ENCODE measurements around the gene MC2R. TPM values are rescaled to one million over a fixed set of nuclear protein-coding genes. Genes with fewer than 3 reads are reported as not detected.

MC2R gene
- total and polyA plus RNA-seq, 10 of the 15 experiments (the other 5 are each of a cell fraction or from before 2014, with no cell fraction given), result 0.15 TPM; not detected in 9

DNA sequence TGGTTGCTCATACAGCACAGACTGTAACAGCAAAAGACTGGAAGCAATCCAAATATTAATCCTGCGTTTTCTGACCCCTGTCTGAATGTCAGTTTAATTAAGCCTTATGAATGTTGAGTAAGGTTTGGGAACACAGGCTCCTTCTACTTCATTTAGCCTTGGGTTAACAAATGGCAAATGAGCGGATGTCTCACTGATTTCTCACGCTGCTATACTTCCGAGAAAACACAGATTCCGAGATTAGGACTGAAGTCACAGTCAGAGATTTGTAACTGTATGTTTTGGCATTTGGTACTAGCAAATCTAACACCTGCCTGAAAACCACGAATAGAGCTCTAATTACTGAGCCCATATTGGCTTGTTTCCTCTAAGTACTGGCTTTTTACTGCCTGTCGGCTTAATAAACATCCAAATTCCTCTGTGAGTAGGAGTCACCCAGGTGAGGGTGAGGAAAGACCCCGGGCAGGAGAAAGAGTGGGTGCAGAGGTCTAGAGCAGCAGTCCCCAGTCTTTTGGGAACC, 80.8 kb downstream of the MC2R start:
- no peak overlapping the region for H3K9ac ChIP-seq (ENCODE audit: control insufficient read depth, insufficient read depth, low read length)
- no peaks in the 10 kb centered on the region for H4K20me1 ChIP-seq (ENCODE audit: control insufficient read depth, insufficient read depth)
- ChIA-PET CTCF (interaction anchor here (1.2 kb wide), 1 partner anchor 252 kb away, joined by 3 read pairs; no protein-coding TSS in a partner anchor), RAD21 (ENCODE audit: unreplicated experiment) (no interaction called here), POLR2A (no interaction called here), SMC1A (ENCODE audit: uncharacterized antibody, unreplicated experiment) (no interaction called here)
- DNase-seq (ENCODE audit: low read depth, low spot score) (no peak), ATAC-seq (no peak), FAIRE-seq (no peak)
- no peak overlapping the region for H3K4me2 ChIP-seq (ENCODE audit: control insufficient read depth, insufficient read depth)
- no TSS peak for BruUV-seq (replicated peaks)
- no peaks in the 10 kb centered on the region for H3K9me3 ChIP-seq (replicated peaks; ENCODE audit: control insufficient read depth, insufficient read depth, low read length)
- in situ Hi-C loops (cut with MboI), result loop anchor here (5.0 kb wide), 1 partner anchor 253 kb away; no protein-coding TSS in a partner anchor
- H3K27ac ChIP-seq (ENCODE audit: control insufficient read depth, insufficient read depth), result no peak overlapping the region
- no peaks in the 10 kb centered on the region for H3K36me3 ChIP-seq (ENCODE audit: control insufficient read depth in 2 of 2, insufficient read depth in 2 of 2, low read length in 1 of 2)
- no peak overlapping the region for H3K4me3 ChIP-seq
- H3K79me2 ChIP-seq (ENCODE audit: control insufficient read depth, insufficient read depth, low read length), result no peaks in the 10 kb centered on the region
- TF ChIP-seq PAX5 (IDR thresholded peaks at IDR 0.05; ENCODE audit: borderline replicate concordance, low read depth, low read length), result no peak
- TF ChIP-seq HDGF (IDR thresholded peaks at IDR 0.05), result no peak
- WGBS (ENCODE audit: insufficient coverage, insufficient replicate concordance, low lambda C conversion rate, missing lambda C conversion rate), result 33% methylated on average over 8 of the region's 8 CpGs
- H3K4me1 ChIP-seq (ENCODE audit: control insufficient read depth, insufficient read depth, low read length), result no peaks in the 10 kb centered on the region
- intact Hi-C loops (cut with micrococcal nuclease; ENCODE audit: unreplicated experiment), result no loop called here
- H3K27me3 ChIP-seq (replicated peaks in 1 of 2; ENCODE audit: control insufficient read depth in 2 of 2, insufficient read depth in 2 of 2, low read length in 1 of 2), result no peaks in the 10 kb centered on the region
- no peak overlapping the region for H2AFZ ChIP-seq (ENCODE audit: control insufficient read depth, low read depth, low read length)

Other genes with a start within 250 kb of the MC2R start
- 14.5 and 20.0 TPM in 2 replicates for gene FAM210A, start 189.0 kb downstream of the MC2R start, total RNA-seq (2014; rRNA removed)
- 14.2 and 15.8 TPM in 2 replicates for gene FAM210A, start 189.0 kb downstream of the MC2R start, total RNA-seq (2014; rRNA removed; fragmentation: Illumina TruSeq; extraction: Trizol)
- gene FAM210A, start 189.0 kb downstream of the MC2R start, total RNA-seq (2021), result 20.0 and 21.9 TPM in 2 replicates
- gene FAM210A, start 189.0 kb downstream of the MC2R start, polyA plus RNA-seq (2011; rRNA removed), result 56.3 and 78.1 TPM in 2 replicates
- 16.0 and 19.7 TPM in 2 replicates for gene FAM210A, start 189.0 kb downstream of the MC2R start, polyA plus RNA-seq (2014; fragmentation: Illumina TruSeq; extraction: Trizol)
- gene FAM210A, start 189.0 kb downstream of the MC2R start, polyA plus RNA-seq (2014; fragmentation: Nextera tagmentation; extraction: Ambion mirVana), result 10 to 100 TPM; 10.3 to 12.7 TPM
- 17.7 and 20.4 TPM in 2 replicates for gene FAM210A, start 189.0 kb downstream of the MC2R start, polyA plus RNA-seq (2014; rRNA removed)
- gene FAM210A, start 189.0 kb downstream of the MC2R start, polyA plus RNA-seq (2016; fragmentation: Nextera tagmentation; extraction: Ambion mirVana), result 10 to 100 TPM; 19.3 to 20.0 TPM
- gene RNMT, start 188.9 kb downstream of the MC2R start, total RNA-seq (2014; rRNA removed), result 18.1 and 24.2 TPM in 2 replicates
- gene RNMT, start 188.9 kb downstream of the MC2R start, total RNA-seq (2014; rRNA removed; fragmentation: Illumina TruSeq; extraction: Trizol), result 30.1 and 31.3 TPM in 2 replicates
- 30.6 and 33.2 TPM in 2 replicates for gene RNMT, start 188.9 kb downstream of the MC2R start, total RNA-seq (2021)
- 49.1 and 58.4 TPM in 2 replicates for gene RNMT, start 188.9 kb downstream of the MC2R start, polyA plus RNA-seq (2011; rRNA removed)
- 32.1 and 37.7 TPM in 2 replicates for gene RNMT, start 188.9 kb downstream of the MC2R start, polyA plus RNA-seq (2014; fragmentation: Illumina TruSeq; extraction: Trizol)
- gene RNMT, start 188.9 kb downstream of the MC2R start, polyA plus RNA-seq (2014; fragmentation: Nextera tagmentation; extraction: Ambion mirVana), result 10 to 100 TPM; 44.5 to 63.2 TPM
- 19.4 and 19.7 TPM in 2 replicates for gene RNMT, start 188.9 kb downstream of the MC2R start, polyA plus RNA-seq (2014; rRNA removed)
- gene RNMT, start 188.9 kb downstream of the MC2R start, polyA plus RNA-seq (2016; fragmentation: Nextera tagmentation; extraction: Ambion mirVana), result 10 to 100 TPM; 46.3 to 47.8 TPM
- gene MC5R, start 91.4 kb downstream of the MC2R start, total RNA-seq (2014; rRNA removed), result not detected in 2 replicates
- gene MC5R, start 91.4 kb downstream of the MC2R start, total RNA-seq (2014; rRNA removed; fragmentation: Illumina TruSeq; extraction: Trizol), result not detected in 2 replicates
- not detected in 2 replicates for gene MC5R, start 91.4 kb downstream of the MC2R start, total RNA-seq (2021)
- gene MC5R, start 91.4 kb downstream of the MC2R start, polyA plus RNA-seq (2011; rRNA removed), result not detected in 2 replicates
- gene MC5R, start 91.4 kb downstream of the MC2R start, polyA plus RNA-seq (2014; fragmentation: Illumina TruSeq; extraction: Trizol), result not detected in 2 replicates
- not detected for gene MC5R, start 91.4 kb downstream of the MC2R start, polyA plus RNA-seq (2014; fragmentation: Nextera tagmentation; extraction: Ambion mirVana)
- not detected in 2 replicates for gene MC5R, start 91.4 kb downstream of the MC2R start, polyA plus RNA-seq (2014; rRNA removed)
- gene MC5R, start 91.4 kb downstream of the MC2R start, polyA plus RNA-seq (2016; fragmentation: Nextera tagmentation; extraction: Ambion mirVana), result not detected
- gene ZNF519, start 216.9 kb upstream of the MC2R start, total RNA-seq (2014; rRNA removed), result 15.6 and 16.9 TPM in 2 replicates
- 21.4 and 22.5 TPM in 2 replicates for gene ZNF519, start 216.9 kb upstream of the MC2R start, total RNA-seq (2014; rRNA removed; fragmentation: Illumina TruSeq; extraction: Trizol)
- 13.2 and 13.7 TPM in 2 replicates for gene ZNF519, start 216.9 kb upstream of the MC2R start, total RNA-seq (2021)
- gene ZNF519, start 216.9 kb upstream of the MC2R start, polyA plus RNA-seq (2011; rRNA removed), result 24.2 and 29.0 TPM in 2 replicates
- 13.4 and 13.8 TPM in 2 replicates for gene ZNF519, start 216.9 kb upstream of the MC2R start, polyA plus RNA-seq (2014; fragmentation: Illumina TruSeq; extraction: Trizol)
- gene ZNF519, start 216.9 kb upstream of the MC2R start, polyA plus RNA-seq (2014; fragmentation: Nextera tagmentation; extraction: Ambion mirVana), result 1 to 10 TPM; 8.9 to 9.6 TPM
- gene ZNF519, start 216.9 kb upstream of the MC2R start, polyA plus RNA-seq (2014; rRNA removed), result 11.7 and 13.0 TPM in 2 replicates
- gene ZNF519, start 216.9 kb upstream of the MC2R start, polyA plus RNA-seq (2016; fragmentation: Nextera tagmentation; extraction: Ambion mirVana), result 10 to 100 TPM; 13.5 to 16.1 TPM

Data from GM12878 (cell line).